ENCODE data around the gene FIGN. TPM values are rescaled to one million over a fixed set of nuclear protein-coding genes. Genes with fewer than 3 reads are reported as not detected.

Gene FIGN
- total and polyA plus RNA-seq, 2 experiments from 2014 or later, result 1.4 to 4.5 TPM

GRCh38 chr2:163737190-163737439 is 1.3 kb upstream of the FIGN start:
- H3K79me2 ChIP-seq, result peaks cover 14% of the 10 kb centered on the region
- TF ChIP-seq EZH2phosphoT487 (IDR thresholded peaks at IDR 0.05; ENCODE audit: low read depth, severe bottlenecking, unreplicated experiment), result no peak
- TF ChIP-seq CTCF (IDR thresholded peaks at IDR 0.05; ENCODE audit: poor library complexity), result no peak
- no peak for TF ChIP-seq EZH2 (IDR thresholded peaks at IDR 0.05; ENCODE audit: borderline replicate concordance)
- H3K4me2 ChIP-seq, result peak overlapping the region; percentile 93
- no peak for DNase-seq (ENCODE audit: low spot score)
- H4K20me1 ChIP-seq (ENCODE audit: insufficient read depth, poor library complexity, severe bottlenecking), result no peaks in the 10 kb centered on the region
- H3K9me2 ChIP-seq (replicated peaks; ENCODE audit: insufficient read depth), result no peaks in the 10 kb centered on the region
- no peaks in the 10 kb centered on the region for H3K4me1 ChIP-seq (ENCODE audit: insufficient read depth)
- no peaks in the 10 kb centered on the region for H3K27me3 ChIP-seq
- peak overlapping the region; percentile 86 for H3K27ac ChIP-seq
- no peaks in the 10 kb centered on the region for H3K36me3 ChIP-seq (replicated peaks; ENCODE audit: insufficient read depth, low read depth)
- 10% methylated on average over 5 of the region's 5 CpGs for WGBS (ENCODE audit: low lambda C conversion rate, missing lambda C conversion rate)
- peak overlapping the region; percentile 96 for H2AFZ ChIP-seq
- no peaks in the 10 kb centered on the region for H3K9me3 ChIP-seq (ENCODE audit: low read depth)
- H3K4me3 ChIP-seq, result peak overlapping the region; percentile 86

- Histone ChIP-seq H3K4me3 (peak overlapping the region; percentile 86), H3K4me1 (ENCODE audit: insufficient read depth) (no peaks in the 10 kb centered on the region), H3K36me3 (replicated peaks; ENCODE audit: insufficient read depth, low read depth) (no peaks in the 10 kb centered on the region), H3K9me3 (ENCODE audit: low read depth) (no peaks in the 10 kb centered on the region), H3K9me2 (replicated peaks; ENCODE audit: insufficient read depth) (no peaks in the 10 kb centered on the region), H4K20me1 (ENCODE audit: insufficient read depth, poor library complexity, severe bottlenecking) (no peaks in the 10 kb centered on the region), H3K27me3 (no peaks in the 10 kb centered on the region), H3K27ac (peak overlapping the region; percentile 86), H2AFZ (peak overlapping the region; percentile 96), H3K4me2 (peak overlapping the region; percentile 93), H3K79me2 (peaks cover 19% of the 10 kb centered on the region)
- 2% methylated on average over 34 of the region's 54 CpGs for WGBS (ENCODE audit: low lambda C conversion rate, missing lambda C conversion rate)
- TF ChIP-seq CTCF (IDR thresholded peaks at IDR 0.05; ENCODE audit: poor library complexity), result peak; percentile 19
- no peak for TF ChIP-seq EZH2 (IDR thresholded peaks at IDR 0.05; ENCODE audit: borderline replicate concordance)
- DNase-seq (ENCODE audit: low spot score), result peak; percentile 78
Measured at GRCh38 chr2:163736433-163737189, 803 bp upstream of the FIGN start.

- Histone ChIP-seq H3K27me3 (no peaks in the 10 kb centered on the region), H3K4me1 (ENCODE audit: insufficient read depth) (no peaks in the 10 kb centered on the region), H3K9me3 (ENCODE audit: low read depth) (no peaks in the 10 kb centered on the region), H3K4me3 (peak overlapping the region; percentile 86), H3K27ac (peak overlapping the region; percentile 86), H3K9me2 (replicated peaks; ENCODE audit: insufficient read depth) (no peaks in the 10 kb centered on the region), H3K36me3 (replicated peaks; ENCODE audit: insufficient read depth, low read depth) (no peaks in the 10 kb centered on the region), H3K4me2 (peak overlapping the region; percentile 93), H3K79me2 (peaks cover 34% of the 10 kb centered on the region), H2AFZ (peak overlapping the region; percentile 96), H4K20me1 (ENCODE audit: insufficient read depth, poor library complexity, severe bottlenecking) (no peaks in the 10 kb centered on the region)
- WGBS (ENCODE audit: low lambda C conversion rate, missing lambda C conversion rate), result under 1% methylated on average over 16 of the region's 16 CpGs
- DNase-seq (ENCODE audit: low spot score), result no peak
- TF ChIP-seq CTCF (IDR thresholded peaks at IDR 0.05; ENCODE audit: poor library complexity) (no peak), EZH2 (IDR thresholded peaks at IDR 0.05; ENCODE audit: borderline replicate concordance) (no peak), EZH2phosphoT487 (IDR thresholded peaks at IDR 0.05; ENCODE audit: low read depth, severe bottlenecking, unreplicated experiment) (no peak)
Measured at GRCh38 chr2:163734881-163735684, 725 bp downstream of the FIGN start.

Data from hepatocyte (in vitro differentiated cells).